Measurements from ENCODE around the gene MAP3K4.

DNA sequence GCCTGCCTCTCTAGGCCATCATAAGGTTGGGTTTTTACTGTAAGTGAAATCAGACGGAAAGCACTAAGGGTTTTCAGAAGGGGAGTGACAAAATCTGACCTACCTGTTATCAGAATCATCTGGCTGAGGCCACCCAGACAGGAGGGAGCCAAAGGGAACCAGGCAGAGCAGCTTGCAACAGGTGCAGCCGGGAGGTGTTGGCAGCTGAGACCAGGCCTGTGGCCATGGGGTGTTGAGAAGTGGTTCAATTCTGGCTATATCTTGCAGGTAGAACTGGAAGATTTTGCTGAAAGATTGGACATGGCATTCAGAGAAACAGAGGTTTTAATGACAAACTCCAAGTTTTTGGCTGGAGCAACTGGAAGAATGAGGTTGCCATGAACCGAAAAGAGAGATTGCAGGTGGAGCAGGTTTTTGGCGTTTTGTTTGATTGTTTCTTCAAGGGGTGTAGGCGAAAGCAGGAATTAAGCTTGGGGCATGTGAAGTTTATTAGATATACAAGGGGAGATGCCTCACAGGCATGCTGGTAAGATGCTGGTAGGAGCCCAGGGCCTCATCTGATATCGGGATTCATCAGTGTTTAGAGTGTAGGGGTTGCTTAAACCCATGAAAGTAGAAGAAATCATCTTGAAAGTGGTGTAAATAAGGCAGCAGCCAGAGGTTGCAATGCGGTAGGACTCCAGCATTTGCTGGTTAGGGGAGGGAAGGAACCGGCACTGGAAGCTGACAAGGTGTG, 35.1 kb upstream of the MAP3K4 start:
- TF ChIP-seq, protein P1, sequence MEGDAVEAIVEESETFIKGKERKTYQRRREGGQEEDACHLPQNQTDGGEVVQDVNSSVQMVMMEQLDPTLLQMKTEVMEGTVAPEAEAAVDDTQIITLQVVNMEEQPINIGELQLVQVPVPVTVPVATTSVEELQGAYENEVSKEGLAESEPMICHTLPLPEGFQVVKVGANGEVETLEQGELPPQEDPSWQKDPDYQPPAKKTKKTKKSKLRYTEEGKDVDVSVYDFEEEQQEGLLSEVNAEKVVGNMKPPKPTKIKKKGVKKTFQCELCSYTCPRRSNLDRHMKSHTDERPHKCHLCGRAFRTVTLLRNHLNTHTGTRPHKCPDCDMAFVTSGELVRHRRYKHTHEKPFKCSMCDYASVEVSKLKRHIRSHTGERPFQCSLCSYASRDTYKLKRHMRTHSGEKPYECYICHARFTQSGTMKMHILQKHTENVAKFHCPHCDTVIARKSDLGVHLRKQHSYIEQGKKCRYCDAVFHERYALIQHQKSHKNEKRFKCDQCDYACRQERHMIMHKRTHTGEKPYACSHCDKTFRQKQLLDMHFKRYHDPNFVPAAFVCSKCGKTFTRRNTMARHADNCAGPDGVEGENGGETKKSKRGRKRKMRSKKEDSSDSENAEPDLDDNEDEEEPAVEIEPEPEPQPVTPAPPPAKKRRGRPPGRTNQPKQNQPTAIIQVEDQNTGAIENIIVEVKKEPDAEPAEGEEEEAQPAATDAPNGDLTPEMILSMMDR (IDR thresholded peaks at IDR 0.05 in 8 of 11, conservative IDR thresholded peaks at IDR 0.05 in 3 of 11): no peak
- TF ChIP-seq POLR2A (IDR thresholded peaks at IDR 0.05): no peak

Measured in spleen (tissue), 7 donors.